Endothelial cell of umbilical vein (primary cell): ENCODE measurements around the gene COTL1. TPM values are rescaled to one million over a fixed set of nuclear protein-coding genes. Genes with fewer than 3 reads are reported as not detected.

ENCODE experiments used
- BruUV-seq: library from RNA; stranded (reverse); fragments of 400-500 nt; replicated peaks from 2 replicates; lab custom pipeline; 2021; lab: Mats Ljungman, UMichigan
- CTCF ChIA-PET: fragments of 300-600, 350-600 bp; sonication (Branson Sonifier 250); formaldehyde crosslinking; loops from one replicate; lab custom pipeline; 2021; ENCODE audit warnings: antibody characterized with exemption, inconsistent platforms; lab: Charles Lee
- POLR2A ChIA-PET: fragments of 300-600, 350-600 bp; sonication (Branson Sonifier 250); formaldehyde crosslinking; loops from one replicate; lab custom pipeline; 2021; ENCODE audit warnings: antibody characterized with exemption, inconsistent platforms; lab: Charles Lee
- DNase-seq: peaks from one replicate; pipeline ENCODE4 v3.0.0-alpha.2; 2011; ENCODE audit warnings: low read depth, low spot score
- FAIRE-seq: peaks from 2 replicates; lab custom pipeline; 2011; peaks lifted over from hg19 to GRCh38; lab: Jason Lieb, UNC
- H2AFZ ChIP-seq: 2 replicates; pipeline ENCODE4 v1.6.0; 2012; ENCODE audit warnings: low read depth, low read length, control low read depth, inconsistent platforms
- H3K27ac ChIP-seq: 2 replicates; pipeline ENCODE4 v1.5.1; 2011; ENCODE audit warnings: low read depth, mild to moderate bottlenecking, control low read depth, low read length, moderate library complexity; ENCODE audit not compliant: insufficient read depth
- H3K27me3 ChIP-seq, 2 experiments: 2 replicates each; pipeline versions ENCODE4 v1.6.0 to v1.6.1; 2011; ENCODE audit warnings: low read length in 2 of 2, mixed read lengths in 1 of 2; ENCODE audit not compliant: control insufficient read depth in 2 of 2, insufficient read depth in 2 of 2
- H3K36me3 ChIP-seq, 2 experiments: 2 replicates in 1 of 2; 3 replicates in 1 of 2; pipeline ENCODE4 v1.5.1; 2011; ENCODE audit warnings: low read length in 2 of 2, mild to moderate bottlenecking in 1 of 2, moderate library complexity in 1 of 2; ENCODE audit not compliant: control insufficient read depth in 2 of 2, insufficient read depth in 2 of 2; ENCODE audit errors: extremely low read depth in 1 of 2
- H3K4me1 ChIP-seq: 3 replicates; pipeline ENCODE4 v1.5.1; 2011; ENCODE audit warnings: mild to moderate bottlenecking, low read length; ENCODE audit not compliant: control insufficient read depth, insufficient read depth; ENCODE audit errors: extremely low read depth
- H3K4me2 ChIP-seq: 2 replicates; pipeline ENCODE4 v1.6.1; 2011; ENCODE audit warnings: low read length, control low read depth, mixed read lengths; ENCODE audit not compliant: insufficient read depth
- H3K4me3 ChIP-seq, 3 experiments: fragments of 200-600 bp in 1 of 3; sonication (generic), shearing (Covaris generic) in 1 of 3; replicated peaks in 1 of 3; 2 replicates each; pipeline ENCODE4 v1.5.1; 2011 to 2016; ENCODE audit warnings: control low read depth in 3 of 3, low read length in 3 of 3, mild to moderate bottlenecking in 2 of 3, inconsistent platforms in 1 of 3, low read depth in 1 of 3, moderate library complexity in 1 of 3; ENCODE audit not compliant: insufficient read depth in 1 of 3
- H3K79me2 ChIP-seq: 2 replicates; pipeline ENCODE4 v1.6.0; 2012; ENCODE audit warnings: low read length, inconsistent platforms; ENCODE audit not compliant: control insufficient read depth, insufficient read depth
- H3K9ac ChIP-seq: replicated peaks from 2 replicates; pipeline ENCODE3; 2011; ENCODE audit warnings: low read length, control low read depth; ENCODE audit not compliant: insufficient read depth; ENCODE audit errors: extremely low read depth
- H3K9me1 ChIP-seq: replicated peaks from 3 replicates; pipeline ENCODE4 v1.6.0; 2011; ENCODE audit warnings: mild to moderate bottlenecking, low read length; ENCODE audit not compliant: control insufficient read depth, insufficient read depth; ENCODE audit errors: extremely low read depth
- H3K9me3 ChIP-seq: replicated peaks from 2 replicates; pipeline ENCODE4 v1.5.1; 2012; ENCODE audit warnings: low read length, inconsistent platforms; ENCODE audit not compliant: control insufficient read depth, insufficient read depth
- H4K20me1 ChIP-seq: replicated peaks from 2 replicates; pipeline ENCODE3; 2011; ENCODE audit warnings: mild to moderate bottlenecking, low read length; ENCODE audit not compliant: control insufficient read depth, insufficient read depth; ENCODE audit errors: extremely low read depth
- EZH2 ChIP-seq: IDR thresholded peaks from 2 replicates; pipeline ENCODE4 v1.6.1; 2012; ENCODE audit warnings: borderline replicate concordance, low read depth, mild to moderate bottlenecking, moderate library complexity, low read length, inconsistent platforms; ENCODE audit not compliant: severe bottlenecking
- FOS ChIP-seq: IDR thresholded peaks from 2 replicates; pipeline ENCODE4 v1.6.1; 2011; ENCODE audit warnings: mild to moderate bottlenecking, low read length, moderate library complexity, borderline replicate concordance; ENCODE audit not compliant: insufficient read depth
- GATA2 ChIP-seq: IDR thresholded peaks from 2 replicates; pipeline ENCODE4 v1.7.0; 2011; ENCODE audit warnings: low read depth, mild to moderate bottlenecking, moderate library complexity, mixed read lengths, low read length; ENCODE audit not compliant: insufficient read length, insufficient read depth
- JUN ChIP-seq: IDR thresholded peaks from 2 replicates; pipeline ENCODE4 v1.6.1; 2011; ENCODE audit warnings: borderline replicate concordance, low read depth; ENCODE audit not compliant: insufficient read length, insufficient read depth
- MYC ChIP-seq: IDR thresholded peaks from one replicate; pipeline ENCODE4 v1.6.1; 2011; ENCODE audit warnings: mild to moderate bottlenecking, low read depth, low read length
- POLR2A ChIP-seq: IDR thresholded peaks from 2 replicates; pipeline ENCODE4 v1.6.1; 2012; ENCODE audit warnings: low read depth, mild to moderate bottlenecking, control low read depth, low read length
- POLR2AphosphoS5 ChIP-seq: IDR thresholded peaks from 2 replicates; pipeline ENCODE4 v1.6.1; 2012; ENCODE audit warnings: low read depth, mild to moderate bottlenecking, control low read depth, low read length, moderate library complexity; ENCODE audit not compliant: insufficient read depth
- dilution Hi-C: fragments of 300-500 bp; cut with MboI; formaldehyde crosslinking; loops from one replicate; pipeline ENCODE4 v1.15.0; 2019; ENCODE audit warnings: low sequenced_read_pairs; ENCODE audit not compliant: extremely low pct_ligation_motif_present
- intact Hi-C: fragments of 100-400 bp; cut with micrococcal nuclease; formaldehyde crosslinking; loops from one replicate; pipeline ENCODE4 v1.10.0; 2022
- polyA plus RNA-seq, 4 experiments: library from polyadenylated mRNA; depleted of rRNA in 3 of 4; stranded (reverse) in 3 of 4; unstranded in 1 of 4; fragments of >200 nt; gene quantifications; 2 replicates each; pipeline versions ENCODE4 v1.2.1 to v1.2.3, GENCODE V29; 2011 to 2012; ENCODE audit warnings: missing spikeins in 1 of 4
- total RNA-seq: library from RNA; stranded (reverse); gene quantifications from 2 replicates; pipeline ENCODE4 v1.2.3, GENCODE V29; 2021
- TF ChIP-seq, protein P1 (sequence below), 2 donors: IDR thresholded peaks; 1 replicate in 1 of 2; 2 replicates in 1 of 2; pipeline ENCODE4 v1.5.1; 2011; ENCODE audit warnings: low read length in 2 of 2, mild to moderate bottlenecking in 2 of 2, moderate library complexity in 2 of 2, control low read depth in 1 of 2, inconsistent platforms in 1 of 2, low read depth in 1 of 2; ENCODE audit not compliant: insufficient read depth in 1 of 2; ENCODE audit errors: extremely low read depth in 1 of 2
- TF ChIP-seq, protein P2 (sequence below): IDR thresholded peaks from 2 replicates; pipeline ENCODE4 v1.6.1; 2011; ENCODE audit not compliant: insufficient read depth, insufficient read length

The COTL1 gene
- total and polyA plus RNA-seq, 2 donors (not counting 3 experiments of a cell fraction or from before 2014, with no cell fraction given), result 90.0 to 200 TPM

DNA sequence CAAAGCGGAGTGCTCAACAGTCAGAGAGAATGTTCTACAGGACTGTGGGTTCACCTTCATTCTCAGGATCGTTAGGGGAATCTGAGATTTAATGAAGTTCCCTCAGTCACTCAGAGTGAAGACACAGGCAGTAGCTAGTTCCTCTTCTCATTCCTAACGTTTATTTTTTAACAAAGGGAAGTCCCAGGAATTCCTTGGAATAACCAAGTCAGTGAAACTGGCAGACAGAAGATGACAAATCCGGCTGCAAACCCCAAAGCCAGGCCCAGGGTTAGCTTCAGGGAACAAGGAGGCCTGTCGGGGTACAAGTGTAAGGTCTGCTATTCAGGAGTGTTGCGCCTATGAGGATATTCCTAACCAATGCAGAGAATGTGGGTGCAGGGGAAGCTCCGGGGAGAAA lies 42.0 kb downstream of the COTL1 start:
- dilution Hi-C loops, result no loop called here
- CTCF ChIA-PET, result no interaction called here

More for the DNA sequence above, 42.0 kb downstream of the COTL1 start:
- Histone ChIP-seq H3K9me1 (no peaks in the 10 kb centered on the region), H3K27me3 (no peaks in the 10 kb centered on the region), H3K27ac (no peak overlapping the region), H3K4me3 (no peak overlapping the region), H2AFZ (no peak overlapping the region), H3K36me3 (peaks cover 0 to 9% of the 10 kb centered on the region in 2 experiments), H3K4me1 (no peaks in the 10 kb centered on the region), H3K9ac (no peak overlapping the region), H3K4me2 (no peak overlapping the region), H3K79me2 (peaks cover 17% of the 10 kb centered on the region), H3K9me3 (no peaks in the 10 kb centered on the region), H4K20me1 (no peaks in the 10 kb centered on the region)
- FAIRE-seq (no peak), DNase-seq (no peak)
- no peak for TF ChIP-seq MYC
- TF ChIP-seq, protein P1, sequence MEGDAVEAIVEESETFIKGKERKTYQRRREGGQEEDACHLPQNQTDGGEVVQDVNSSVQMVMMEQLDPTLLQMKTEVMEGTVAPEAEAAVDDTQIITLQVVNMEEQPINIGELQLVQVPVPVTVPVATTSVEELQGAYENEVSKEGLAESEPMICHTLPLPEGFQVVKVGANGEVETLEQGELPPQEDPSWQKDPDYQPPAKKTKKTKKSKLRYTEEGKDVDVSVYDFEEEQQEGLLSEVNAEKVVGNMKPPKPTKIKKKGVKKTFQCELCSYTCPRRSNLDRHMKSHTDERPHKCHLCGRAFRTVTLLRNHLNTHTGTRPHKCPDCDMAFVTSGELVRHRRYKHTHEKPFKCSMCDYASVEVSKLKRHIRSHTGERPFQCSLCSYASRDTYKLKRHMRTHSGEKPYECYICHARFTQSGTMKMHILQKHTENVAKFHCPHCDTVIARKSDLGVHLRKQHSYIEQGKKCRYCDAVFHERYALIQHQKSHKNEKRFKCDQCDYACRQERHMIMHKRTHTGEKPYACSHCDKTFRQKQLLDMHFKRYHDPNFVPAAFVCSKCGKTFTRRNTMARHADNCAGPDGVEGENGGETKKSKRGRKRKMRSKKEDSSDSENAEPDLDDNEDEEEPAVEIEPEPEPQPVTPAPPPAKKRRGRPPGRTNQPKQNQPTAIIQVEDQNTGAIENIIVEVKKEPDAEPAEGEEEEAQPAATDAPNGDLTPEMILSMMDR (IDR thresholded peaks at IDR 0.05; ENCODE audit: extremely low read depth in 1 of 2, insufficient read depth in 1 of 2, low read depth in 1 of 2, low read length in 2 of 2), result no peak
- TF ChIP-seq, protein P2, sequence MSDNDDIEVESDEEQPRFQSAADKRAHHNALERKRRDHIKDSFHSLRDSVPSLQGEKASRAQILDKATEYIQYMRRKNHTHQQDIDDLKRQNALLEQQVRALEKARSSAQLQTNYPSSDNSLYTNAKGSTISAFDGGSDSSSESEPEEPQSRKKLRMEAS, result no peak
- no peak for TF ChIP-seq GATA2
- TF ChIP-seq POLR2AphosphoS5, result no peak
- no peak for TF ChIP-seq JUN
- no peak for TF ChIP-seq FOS
- TF ChIP-seq EZH2, result no peak
- TF ChIP-seq POLR2A, result no peak
- intact Hi-C loops, result no loop called here
- no TSS peak for BruUV-seq
- POLR2A ChIA-PET, result no interaction called here
